ENCODE results near the gene SPOCK1. TPM values are rescaled to one million over a fixed set of nuclear protein-coding genes. Genes with fewer than 3 reads are reported as not detected.

Gene SPOCK1
- polyA plus RNA-seq, 1 experiment, result 76.0 TPM

GRCh38 chr5:137073189-137073588, 425.9 kb downstream of the SPOCK1 start:
- no peak overlapping the region for H3K27ac ChIP-seq (ENCODE audit: low read depth, low read length)
- H3K27me3 ChIP-seq (ENCODE audit: control insufficient read depth, insufficient read depth, low read length), result no peaks in the 10 kb centered on the region
- H3K4me3 ChIP-seq (ENCODE audit: low read depth, low read length), result no peak overlapping the region
- POLR2A ChIA-PET, result no interaction called here
- CTCF ChIA-PET, result no interaction called here
- DNase-seq (ENCODE audit: low read depth, low spot score), result no peak
- no peak for TF ChIP-seq CTCF (IDR thresholded peaks at IDR 0.05; ENCODE audit: low read depth, low read length)
- H3K9me3 ChIP-seq (ENCODE audit: control insufficient read depth, insufficient read depth, low read length), result no peaks in the 10 kb centered on the region; the same call in none of the 2 replicates

GRCh38 chr5:137072361-137073115, 426.6 kb downstream of the SPOCK1 start:
- Histone ChIP-seq H3K27me3 (ENCODE audit: control insufficient read depth, insufficient read depth, low read length) (no peaks in the 10 kb centered on the region), H3K4me3 (ENCODE audit: low read depth, low read length) (no peak overlapping the region), H3K9me3 (ENCODE audit: control insufficient read depth, insufficient read depth, low read length) (no peaks in the 10 kb centered on the region; the same call in none of the 2 replicates), H3K27ac (ENCODE audit: low read depth, low read length) (no peak overlapping the region)
- no peak for DNase-seq (ENCODE audit: low read depth, low spot score)
- TF ChIP-seq CTCF (IDR thresholded peaks at IDR 0.05; ENCODE audit: low read depth, low read length), result no peak
- ChIA-PET POLR2A (no interaction called here), CTCF (no interaction called here)

GRCh38 chr5:137071931-137072330, 427.2 kb downstream of the SPOCK1 start:
- no peak for TF ChIP-seq CTCF (IDR thresholded peaks at IDR 0.05; ENCODE audit: low read depth, low read length)
- no peak for DNase-seq (ENCODE audit: low read depth, low spot score)
- Histone ChIP-seq H3K27ac (ENCODE audit: low read depth, low read length) (no peak overlapping the region), H3K27me3 (ENCODE audit: control insufficient read depth, insufficient read depth, low read length) (no peaks in the 10 kb centered on the region), H3K9me3 (ENCODE audit: control insufficient read depth, insufficient read depth, low read length) (no peaks in the 10 kb centered on the region; the same call in none of the 2 replicates), H3K4me3 (ENCODE audit: low read depth, low read length) (no peak overlapping the region)
- CTCF ChIA-PET, result no interaction called here
- POLR2A ChIA-PET, result no interaction called here

GRCh38 chr5:137071526-137071925, 427.6 kb downstream of the SPOCK1 start:
- H3K4me3 ChIP-seq (ENCODE audit: low read depth, low read length), result no peak overlapping the region
- POLR2A ChIA-PET, result no interaction called here
- CTCF ChIA-PET, result no interaction called here

More at GRCh38 chr5:137071526-137071925, 427.6 kb downstream of the SPOCK1 start:
- no peak for TF ChIP-seq CTCF (IDR thresholded peaks at IDR 0.05; ENCODE audit: low read depth, low read length)
- no peak for DNase-seq (ENCODE audit: low read depth, low spot score)
- no peaks in the 10 kb centered on the region for H3K27me3 ChIP-seq (ENCODE audit: control insufficient read depth, insufficient read depth, low read length)
- H3K9me3 ChIP-seq (ENCODE audit: control insufficient read depth, insufficient read depth, low read length), result no peaks in the 10 kb centered on the region; the same call in none of the 2 replicates
- no peak overlapping the region for H3K27ac ChIP-seq (ENCODE audit: low read depth, low read length)

Measured in AG04450 (cell line).